Skeletal muscle tissue (tissue), 4 donors: Measurements from ENCODE around the gene SND1. TPM values are rescaled to one million over a fixed set of nuclear protein-coding genes. Genes with fewer than 3 reads are reported as not detected.
"Not testable (repeated sequence)": the region's sequence is repeated elsewhere in the genome, so short reads cannot be mapped to it uniquely, and the experiment has no call there.

Experiments
- H3K27ac ChIP-seq: one replicate; pipeline ENCODE4 v1.7.0; 2013; ENCODE audit warnings: mild to moderate bottlenecking, low read depth, low read length, inconsistent platforms
- H3K27me3 ChIP-seq, 3 donors: one replicate each; pipeline ENCODE4 v1.7.0; 2013; ENCODE audit warnings: low read length in 3 of 3; ENCODE audit not compliant: control insufficient read depth in 3 of 3, insufficient read depth in 3 of 3
- H3K36me3 ChIP-seq, 3 donors: one replicate each; pipeline ENCODE4 v1.7.0; 2013; ENCODE audit warnings: low read length in 3 of 3; ENCODE audit not compliant: control insufficient read depth in 3 of 3, insufficient read depth in 3 of 3
- H3K4me1 ChIP-seq, 3 donors: one replicate each; pipeline ENCODE4 v1.7.0; 2013; ENCODE audit warnings: low read length in 3 of 3, mild to moderate bottlenecking in 3 of 3; ENCODE audit not compliant: control insufficient read depth in 3 of 3, insufficient read depth in 3 of 3
- H3K4me3 ChIP-seq, 3 donors: one replicate each; pipeline ENCODE4 v1.7.0; 2013; ENCODE audit warnings: low read length in 3 of 3
- H3K9ac ChIP-seq, 3 donors: one replicate each; pipeline ENCODE4 v1.7.0; 2013; ENCODE audit warnings: low read length in 3 of 3, mild to moderate bottlenecking in 3 of 3, moderate library complexity in 2 of 3, low read depth in 1 of 3
- H3K9me3 ChIP-seq, 3 donors: one replicate each; pipeline ENCODE4 v1.7.0; 2013; ENCODE audit warnings: low read length in 3 of 3; ENCODE audit not compliant: control insufficient read depth in 3 of 3
- total RNA-seq: library from RNA; depleted of rRNA; stranded (reverse); fragments of >200 nt; gene quantifications from one replicate; pipeline ENCODE4 v1.2.3, GENCODE V29; 2014
- donor health status: Osteomylitis.

Gene SND1
- total RNA-seq, 1 donor from 2014 or later: 104 TPM

DNA sequence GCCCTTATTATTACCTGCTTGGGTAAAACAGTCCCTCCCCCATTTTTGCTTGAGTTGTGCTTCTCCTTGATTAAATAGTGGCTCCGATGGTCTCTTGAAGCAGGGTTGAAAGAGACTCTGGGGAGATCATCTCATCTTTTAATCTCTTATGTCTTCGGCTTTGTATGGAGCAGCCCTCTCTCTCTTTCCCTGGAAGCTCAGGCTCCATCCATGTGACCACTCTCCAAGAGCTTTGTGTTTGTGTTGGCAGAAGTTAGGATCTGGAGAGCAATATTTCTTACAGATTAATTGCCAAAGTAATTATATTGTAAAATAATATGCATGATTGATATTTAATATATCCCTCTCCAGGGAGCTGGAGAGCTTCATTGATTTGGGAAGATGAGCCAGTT is 302.4 kb downstream of the SND1 start:
- H3K27me3 ChIP-seq: no peaks in the 10 kb centered on the region
- no peaks in the 10 kb centered on the region for H3K4me1 ChIP-seq
- no peak overlapping the region for H3K9ac ChIP-seq
- no peaks in the 10 kb centered on the region for H3K9me3 ChIP-seq
- H3K4me3 ChIP-seq: no peak overlapping the region
- no peak overlapping the region for H3K27ac ChIP-seq
- H3K36me3 ChIP-seq: peaks cover 0 to 3% (median 0%) of the 10 kb centered on the region in 3 donors

GRCh38 chr7:127955051-127955531 is 303.1 kb downstream of the SND1 start:
- no peaks in the 10 kb centered on the region for H3K9me3 ChIP-seq
- H3K27ac ChIP-seq: no peak overlapping the region
- H3K36me3 ChIP-seq: peaks cover 0 to 3% (median 0%) of the 10 kb centered on the region in 3 donors
- H3K4me3 ChIP-seq: no peak overlapping the region
- H3K27me3 ChIP-seq: no peaks in the 10 kb centered on the region
- H3K4me1 ChIP-seq: no peaks in the 10 kb centered on the region
- H3K9ac ChIP-seq: no peak overlapping the region

- H3K9ac ChIP-seq: no peak overlapping the region
- peaks cover 0 to 3% (median 0%) of the 10 kb centered on the region in 3 donors for H3K36me3 ChIP-seq
- no peaks in the 10 kb centered on the region for H3K9me3 ChIP-seq
- H3K27me3 ChIP-seq: no peaks in the 10 kb centered on the region
- no peaks in the 10 kb centered on the region for H3K4me1 ChIP-seq
- H3K4me3 ChIP-seq: no peak overlapping the region
- no peak overlapping the region for H3K27ac ChIP-seq
Measured at GRCh38 chr7:127957886-127958285, 305.9 kb downstream of the SND1 start.

GRCh38 chr7:127959770-127960169 is 307.8 kb downstream of the SND1 start:
- H3K4me3 ChIP-seq: no peak overlapping the region
- no peaks in the 10 kb centered on the region for H3K27me3 ChIP-seq
- H3K27ac ChIP-seq: no peak overlapping the region
- no peak overlapping the region for H3K9ac ChIP-seq
- peaks cover 0 to 3% (median 0%) of the 10 kb centered on the region in 3 donors for H3K36me3 ChIP-seq
- no peaks in the 10 kb centered on the region for H3K4me1 ChIP-seq
- no peaks in the 10 kb centered on the region for H3K9me3 ChIP-seq

DNA sequence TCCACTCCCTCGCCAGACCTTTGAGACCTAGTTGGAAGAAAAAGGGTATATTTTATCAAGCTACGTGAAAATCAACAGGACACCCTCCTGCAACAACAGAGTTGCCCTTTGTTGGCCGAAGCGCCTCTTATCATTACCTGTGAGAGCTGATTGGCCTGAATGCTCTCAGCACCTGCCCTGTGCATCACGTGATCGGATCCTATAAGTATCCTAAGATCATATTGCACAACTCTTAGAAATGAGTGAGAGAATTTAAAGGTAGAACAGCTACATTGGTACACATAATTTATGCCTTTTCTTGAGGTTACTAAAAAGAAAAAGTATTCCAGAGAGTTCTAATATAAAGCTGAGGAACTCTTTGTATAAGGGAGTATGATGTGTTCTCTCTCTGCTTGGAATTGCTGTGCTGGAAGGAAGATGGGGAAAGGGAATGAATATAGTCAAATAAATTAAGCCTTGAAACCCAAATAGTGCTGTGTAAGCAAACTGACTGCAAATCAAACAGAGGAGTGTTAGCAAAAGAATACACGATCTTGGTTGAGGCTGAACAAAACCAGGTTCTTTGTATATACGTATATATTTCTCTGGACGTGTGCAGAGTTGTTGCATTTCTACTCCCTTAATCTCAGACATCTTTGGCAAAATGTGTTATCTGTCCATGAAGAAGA is 309.9 kb downstream of the SND1 start:
- Histone ChIP-seq H3K4me1 (peaks cover 0 to 1% (median 1%) of the 10 kb centered on the region in 3 donors), H3K36me3 (peaks cover 0 to 3% (median 0%) of the 10 kb centered on the region in 3 donors), H3K9me3 (no peaks in the 10 kb centered on the region), H3K4me3 (no peak overlapping the region), H3K27me3 (no peaks in the 10 kb centered on the region), H3K9ac (no peak overlapping the region), H3K27ac (no peak overlapping the region)

GRCh38 chr7:127962589-127963361 is 310.8 kb downstream of the SND1 start:
- Histone ChIP-seq H3K9ac (no peak overlapping the region), H3K27me3 (no peaks in the 10 kb centered on the region), H3K4me3 (no peak overlapping the region), H3K36me3 (peaks cover 0 to 3% (median 0%) of the 10 kb centered on the region in 3 donors), H3K4me1 (peaks cover 0 to 3% (median 2%) of the 10 kb centered on the region in 3 donors), H3K9me3 (no peaks in the 10 kb centered on the region), H3K27ac (no peak overlapping the region)

DNA sequence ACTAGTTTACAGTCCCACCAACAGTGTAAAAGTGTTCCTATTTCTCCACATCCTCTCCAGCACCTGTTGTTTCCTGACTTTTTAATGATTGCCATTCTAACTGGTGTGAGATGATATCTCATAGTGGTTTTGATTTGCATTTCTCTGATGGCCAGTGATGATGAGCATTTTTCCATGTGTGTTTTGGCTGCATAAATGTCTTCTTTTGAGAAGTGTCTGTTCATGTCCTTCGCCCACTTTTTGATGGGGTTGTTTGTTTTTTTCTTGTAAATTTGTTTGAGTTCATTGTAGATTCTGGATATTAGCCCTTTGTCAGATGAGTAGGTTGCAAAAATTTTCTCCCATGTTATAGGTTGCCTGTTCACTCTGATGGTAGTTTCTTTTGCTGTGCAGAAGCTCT is 311.9 kb downstream of the SND1 start:
- not testable (repeated sequence) for H3K9ac ChIP-seq

DNA sequence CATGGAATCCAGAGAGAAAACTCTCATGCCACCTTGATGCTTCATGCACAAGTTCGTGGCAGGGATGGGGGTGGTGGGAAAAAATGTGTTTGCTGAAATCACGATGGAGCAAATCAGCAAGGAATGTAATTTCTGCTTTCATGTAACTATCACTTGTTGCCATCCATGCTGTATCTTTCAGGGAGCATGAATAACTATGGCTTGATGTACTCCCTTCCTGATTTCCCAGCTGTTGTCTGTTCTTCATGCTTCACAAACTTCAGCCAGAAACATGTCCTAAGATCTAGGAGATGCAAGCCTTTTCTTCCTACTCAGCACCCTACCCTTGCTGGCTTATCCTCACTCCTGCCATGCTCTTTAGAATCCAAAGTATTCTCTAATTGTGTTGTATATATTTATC is 315.3 kb downstream of the SND1 start:
- Histone ChIP-seq H3K36me3 (no peaks in the 10 kb centered on the region), H3K4me1 (peaks cover 0 to 3% (median 2%) of the 10 kb centered on the region in 3 donors), H3K27ac (no peak overlapping the region), H3K4me3 (no peak overlapping the region), H3K27me3 (no peaks in the 10 kb centered on the region), H3K9ac (no peak overlapping the region), H3K9me3 (no peaks in the 10 kb centered on the region)

More for the DNA sequence above, 311.9 kb downstream of the SND1 start:
- H3K9me3 ChIP-seq, H3K4me3 ChIP-seq, H3K36me3 ChIP-seq, H3K4me1 ChIP-seq, H3K27ac ChIP-seq, H3K27me3 ChIP-seq: not testable (repeated sequence)

DNA sequence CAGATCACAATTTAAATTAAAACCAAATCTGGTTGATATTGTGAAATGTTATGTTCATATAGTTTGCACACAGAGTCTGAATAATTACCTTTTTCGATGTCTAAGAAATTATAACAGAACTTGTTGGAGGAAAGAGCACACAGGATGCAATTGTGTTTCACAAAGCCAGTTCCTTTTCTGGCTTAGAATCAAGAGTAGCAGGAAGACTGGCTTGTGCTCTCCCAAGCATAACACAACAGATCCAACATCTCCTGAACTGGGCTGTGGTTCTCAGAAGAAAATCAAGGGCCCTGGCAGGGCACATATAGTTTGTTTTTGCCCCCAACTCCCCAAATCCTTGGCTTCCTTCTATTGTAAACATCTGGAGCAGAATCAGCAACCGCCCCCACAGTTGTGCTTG is 316.6 kb downstream of the SND1 start:
- Histone ChIP-seq H3K4me3 (no peak overlapping the region), H3K9ac (no peak overlapping the region), H3K27ac (no peak overlapping the region), H3K9me3 (no peaks in the 10 kb centered on the region), H3K27me3 (no peaks in the 10 kb centered on the region), H3K4me1 (peaks cover 2 to 4% (median 3%) of the 10 kb centered on the region in 3 donors), H3K36me3 (no peaks in the 10 kb centered on the region)

DNA sequence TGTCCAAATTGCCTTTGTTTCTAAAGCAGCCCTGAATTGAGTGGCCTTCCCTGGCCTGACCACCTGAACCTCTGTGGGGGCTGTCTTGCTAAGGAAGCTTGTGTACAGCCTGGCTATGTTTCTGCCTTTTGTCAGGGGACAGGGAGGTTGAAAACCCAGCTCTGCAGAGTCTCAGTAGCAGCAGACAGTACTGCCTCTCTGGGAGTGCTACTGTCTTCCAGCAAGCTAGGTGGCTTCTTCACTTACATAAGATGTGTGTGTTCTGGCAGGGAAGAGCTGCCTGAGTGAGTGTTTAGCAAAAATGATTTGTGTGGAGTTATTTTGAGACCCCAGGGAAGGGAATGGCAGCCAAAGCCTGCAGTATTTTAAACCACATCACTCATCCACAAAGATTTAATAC is 321.8 kb downstream of the SND1 start:
- H3K9ac ChIP-seq: no peak overlapping the region
- H3K27ac ChIP-seq: no peak overlapping the region
- no peak overlapping the region for H3K4me3 ChIP-seq
- H3K36me3 ChIP-seq: no peaks in the 10 kb centered on the region
- H3K27me3 ChIP-seq: no peaks in the 10 kb centered on the region
- H3K4me1 ChIP-seq: peaks cover 0 to 7% (median 0%) of the 10 kb centered on the region in 3 donors
- H3K9me3 ChIP-seq: no peaks in the 10 kb centered on the region
